GM12878 (cell line): Measurements from ENCODE around the gene ZMIZ1. TPM values are rescaled to one million over a fixed set of nuclear protein-coding genes. Genes with fewer than 3 reads are reported as not detected.

ENCODE experiments used
- ATAC-seq: fragments of 200-7000 bp; cut with Tn5 transposase; 3 replicates; pipeline ENCODE4 v1.9.1; 2020; ENCODE audit warnings: mild to moderate bottlenecking, moderate library complexity
- BruUV-seq: library from RNA; stranded (reverse); fragments of 400-500 nt; replicated peaks from 2 replicates; lab custom pipeline; 2021; lab: Mats Ljungman, UMichigan
- CTCF ChIA-PET: fragments of 300-600 bp; sonication (Branson Sonifier 250); formaldehyde crosslinking; extraction: SDS; loops from one replicate; lab custom pipeline; 2021; ENCODE audit warnings: inconsistent platforms; lab: Yijun Ruan, JAX
- POLR2A ChIA-PET: fragments of 350-600 bp; formaldehyde crosslinking; extraction: SDS; loops from one replicate; lab custom pipeline; 2021; ENCODE audit warnings: inconsistent platforms; lab: Charles Lee
- RAD21 ChIA-PET: fragments of 300-600 bp; sonication (Branson Sonifier 250); formaldehyde crosslinking; loops from one replicate; lab custom pipeline; 2023; ENCODE audit warnings: antibody characterized with exemption; ENCODE audit not compliant: unreplicated experiment; lab: Charles Lee
- SMC1A ChIA-PET: fragments of 300-600 bp; sonication (Branson Sonifier 250); formaldehyde crosslinking; loops from one replicate; lab custom pipeline; 2023; ENCODE audit not compliant: unreplicated experiment, uncharacterized antibody; lab: Charles Lee
- DNase-seq: peaks from one replicate; pipeline ENCODE4 v3.0.0-alpha.2; 2011; ENCODE audit warnings: low read depth, low spot score
- FAIRE-seq: peaks from 3 replicates; lab custom pipeline; 2011; peaks lifted over from hg19 to GRCh38; lab: Jason Lieb, UNC
- H2AFZ ChIP-seq: 2 replicates; pipeline ENCODE4 v1.6.0; 2011; ENCODE audit warnings: low read depth, low read length, control low read depth; ENCODE audit not compliant: control insufficient read depth
- H3K27ac ChIP-seq: 2 replicates; pipeline ENCODE4 v1.5.1; 2011; ENCODE audit warnings: control low read depth; ENCODE audit not compliant: control insufficient read depth, insufficient read depth
- H3K27me3 ChIP-seq, 2 experiments: replicated peaks in 1 of 2; 2 replicates each; pipeline versions ENCODE4 v1.6.0 to v1.6.1; 2011; ENCODE audit warnings: low read length in 1 of 2; ENCODE audit not compliant: control insufficient read depth in 2 of 2, insufficient read depth in 2 of 2
- H3K36me3 ChIP-seq, 2 experiments: 2 replicates each; pipeline ENCODE4 v1.5.1; 2011; ENCODE audit warnings: low read length in 1 of 2; ENCODE audit not compliant: control insufficient read depth in 2 of 2, insufficient read depth in 2 of 2
- H3K4me1 ChIP-seq: 2 replicates; pipeline ENCODE4 v1.6.1; 2011; ENCODE audit warnings: mild to moderate bottlenecking, low read length, moderate library complexity, mixed read lengths; ENCODE audit not compliant: control insufficient read depth, insufficient read depth
- H3K4me2 ChIP-seq: 2 replicates; pipeline ENCODE4 v1.6.0; 2011; ENCODE audit warnings: control low read depth; ENCODE audit not compliant: control insufficient read depth, insufficient read depth
- H3K4me3 ChIP-seq: fragments of 200-600 bp; sonication (generic); 2 replicates; pipeline ENCODE4 v1.5.1; 2016
- H3K79me2 ChIP-seq: 2 replicates; pipeline ENCODE4 v1.6.0; 2011; ENCODE audit warnings: low read length; ENCODE audit not compliant: control insufficient read depth, insufficient read depth
- H3K9ac ChIP-seq: 2 replicates; pipeline ENCODE4 v1.8.0; 2011; ENCODE audit warnings: low read length, control low read depth, mixed read lengths; ENCODE audit not compliant: control insufficient read depth, insufficient read depth
- H3K9me3 ChIP-seq: replicated peaks from 3 replicates; pipeline ENCODE4 v1.5.1; 2011; ENCODE audit warnings: mild to moderate bottlenecking, low read length; ENCODE audit not compliant: control insufficient read depth, insufficient read depth
- H4K20me1 ChIP-seq: 2 replicates; pipeline ENCODE4 v1.6.0; 2011; ENCODE audit not compliant: control insufficient read depth, insufficient read depth
- CEBPB ChIP-seq, 2 experiments: fragments of 150-350 bp in 1 of 2; IDR thresholded peaks; 2 replicates each; pipeline ENCODE4 v1.6.1; 2012 to 2014; ENCODE audit warnings: low read depth in 2 of 2, low read length in 2 of 2, borderline replicate concordance in 1 of 2, inconsistent platforms in 1 of 2
- ESRRA ChIP-seq: IDR thresholded peaks from 2 replicates; pipeline ENCODE4 v1.6.1; 2012; ENCODE audit warnings: mild to moderate bottlenecking, low read length, improper control_type of control experiment
- LARP7 ChIP-seq: fragments of 450-650 bp; IDR thresholded peaks from 2 replicates; pipeline ENCODE4 v1.6.1; 2017; ENCODE audit warnings: mild to moderate bottlenecking
- MEF2B ChIP-seq: fragments of 450-650 bp; IDR thresholded peaks from 2 replicates; pipeline ENCODE4 v1.6.1; 2018; ENCODE audit warnings: mild to moderate bottlenecking, moderate library complexity; ENCODE audit not compliant: partially characterized antibody, poor library complexity, severe bottlenecking
- MYB ChIP-seq: fragments of 150-350 bp; IDR thresholded peaks from 2 replicates; pipeline ENCODE4 v1.6.1; 2014; ENCODE audit warnings: mild to moderate bottlenecking, low read depth, low read length, borderline replicate concordance
- POLR2A ChIP-seq: IDR thresholded peaks from 2 replicates; pipeline ENCODE4 v1.6.1; 2011; ENCODE audit warnings: low read depth, mild to moderate bottlenecking, low read length
- SP1 ChIP-seq: IDR thresholded peaks from one replicate; pipeline ENCODE4 v1.6.1; 2011; ENCODE audit warnings: low read depth, low read length
- STAT1 ChIP-seq: fragments of 450-650 bp; conservative IDR thresholded peaks from 2 replicates; pipeline ENCODE4 v1.6.1; 2014; ENCODE audit warnings: antibody characterized with exemption, mild to moderate bottlenecking
- WGBS: methylation state at CpG from one replicate; pipeline ENCODE4 v1.1.6; 2016; ENCODE audit warnings: low lambda C conversion rate; ENCODE audit not compliant: insufficient replicate concordance, insufficient coverage; ENCODE audit errors: missing lambda C conversion rate; 5-methylcytosine and 5-hydroxymethylcytosine counted together
- in situ Hi-C: fragments of 300-500 bp; cut with MboI; formaldehyde crosslinking; loops from 9 replicates; pipeline ENCODE4 v1.14.3; 2018; ENCODE audit warnings: mixed read lengths
- intact Hi-C: fragments of 100-400 bp; cut with micrococcal nuclease; formaldehyde crosslinking; loops from one replicate; pipeline ENCODE4 v1.14.2; 2022; ENCODE audit not compliant: unreplicated experiment
- polyA plus RNA-seq, 11 experiments: library from polyadenylated mRNA; depleted of rRNA in 4 of 11; unstranded in 6 of 11; stranded (reverse) in 5 of 11; fragments of >200 nt; fragmentation: Nextera tagmentation in 4 of 11; fragmentation: Illumina TruSeq in 1 of 11; extraction: Ambion mirVana in 4 of 11; extraction: Trizol in 1 of 11; gene quantifications; 1 replicate in 1 of 11; 2 replicates in 10 of 11; pipeline versions ENCODE4 v1.2.1 to v1.2.3, GENCODE V29; 2011 to 2016; ENCODE audit warnings: inconsistent platforms in 2 of 11, missing spikeins in 2 of 11, low read depth in 1 of 11
- total RNA-seq, 4 experiments: library from RNA; depleted of rRNA in 3 of 4; stranded (reverse); fragments of >200 nt in 3 of 4; fragmentation: Illumina TruSeq in 1 of 4; extraction: Trizol in 1 of 4; gene quantifications; 2 replicates each; pipeline versions ENCODE4 v1.2.1 to v1.2.3, GENCODE V29; 2013 to 2021
- TF ChIP-seq, protein P1 (sequence below): fragments of 150-350 bp; IDR thresholded peaks from 2 replicates; pipeline ENCODE4 v1.6.1; 2014; ENCODE audit warnings: mild to moderate bottlenecking, low read depth, low read length
- TF ChIP-seq, protein P2 (sequence below): fragments of 450-650 bp; conservative IDR thresholded peaks from 2 replicates; pipeline ENCODE4 v1.6.1; 2017; ENCODE audit warnings: mild to moderate bottlenecking, moderate library complexity
- TF ChIP-seq, protein P3 (sequence below): fragments of 450-650 bp; IDR thresholded peaks from 2 replicates; pipeline ENCODE4 v1.6.1; 2014; ENCODE audit warnings: mild to moderate bottlenecking

The ZMIZ1 gene
- total and polyA plus RNA-seq, 10 of the 15 experiments (the other 5 are each of a cell fraction or from before 2014, with no cell fraction given) = 3.1 to 82.3 (median 14.9) TPM

DNA sequence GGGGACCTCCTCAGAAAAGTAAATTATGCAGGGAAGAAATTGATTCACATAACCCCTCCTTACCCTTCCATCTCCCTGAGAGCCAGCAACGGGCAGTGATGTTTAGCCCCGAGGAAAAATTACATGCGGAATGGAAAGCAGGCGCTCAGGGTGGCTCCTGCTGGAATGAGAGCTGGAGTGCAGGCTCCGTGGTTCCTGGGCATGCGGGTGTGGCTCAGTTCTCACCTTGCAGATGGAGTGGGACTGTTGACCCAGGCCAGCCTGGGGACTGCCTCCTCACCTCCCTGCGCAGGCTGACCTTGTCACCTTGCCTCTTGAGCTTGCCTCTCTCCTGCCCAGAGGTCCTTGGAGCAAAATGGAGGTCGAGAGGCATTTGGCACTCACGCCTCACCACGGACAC lies 195.2 kb downstream of the ZMIZ1 start (continued):
- TF ChIP-seq, protein P1, sequence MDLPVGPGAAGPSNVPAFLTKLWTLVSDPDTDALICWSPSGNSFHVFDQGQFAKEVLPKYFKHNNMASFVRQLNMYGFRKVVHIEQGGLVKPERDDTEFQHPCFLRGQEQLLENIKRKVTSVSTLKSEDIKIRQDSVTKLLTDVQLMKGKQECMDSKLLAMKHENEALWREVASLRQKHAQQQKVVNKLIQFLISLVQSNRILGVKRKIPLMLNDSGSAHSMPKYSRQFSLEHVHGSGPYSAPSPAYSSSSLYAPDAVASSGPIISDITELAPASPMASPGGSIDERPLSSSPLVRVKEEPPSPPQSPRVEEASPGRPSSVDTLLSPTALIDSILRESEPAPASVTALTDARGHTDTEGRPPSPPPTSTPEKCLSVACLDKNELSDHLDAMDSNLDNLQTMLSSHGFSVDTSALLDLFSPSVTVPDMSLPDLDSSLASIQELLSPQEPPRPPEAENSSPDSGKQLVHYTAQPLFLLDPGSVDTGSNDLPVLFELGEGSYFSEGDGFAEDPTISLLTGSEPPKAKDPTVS = no peak
- TF ChIP-seq, protein P2, sequence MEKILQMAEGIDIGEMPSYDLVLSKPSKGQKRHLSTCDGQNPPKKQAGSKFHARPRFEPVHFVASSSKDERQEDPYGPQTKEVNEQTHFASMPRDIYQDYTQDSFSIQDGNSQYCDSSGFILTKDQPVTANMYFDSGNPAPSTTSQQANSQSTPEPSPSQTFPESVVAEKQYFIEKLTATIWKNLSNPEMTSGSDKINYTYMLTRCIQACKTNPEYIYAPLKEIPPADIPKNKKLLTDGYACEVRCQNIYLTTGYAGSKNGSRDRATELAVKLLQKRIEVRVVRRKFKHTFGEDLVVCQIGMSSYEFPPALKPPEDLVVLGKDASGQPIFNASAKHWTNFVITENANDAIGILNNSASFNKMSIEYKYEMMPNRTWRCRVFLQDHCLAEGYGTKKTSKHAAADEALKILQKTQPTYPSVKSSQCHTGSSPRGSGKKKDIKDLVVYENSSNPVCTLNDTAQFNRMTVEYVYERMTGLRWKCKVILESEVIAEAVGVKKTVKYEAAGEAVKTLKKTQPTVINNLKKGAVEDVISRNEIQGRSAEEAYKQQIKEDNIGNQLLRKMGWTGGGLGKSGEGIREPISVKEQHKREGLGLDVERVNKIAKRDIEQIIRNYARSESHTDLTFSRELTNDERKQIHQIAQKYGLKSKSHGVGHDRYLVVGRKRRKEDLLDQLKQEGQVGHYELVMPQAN = no peak
- no peak for TF ChIP-seq SP1
- no peak for TF ChIP-seq STAT1
- no peak for TF ChIP-seq CEBPB (IDR thresholded peaks at IDR 0.05; ENCODE audit: borderline replicate concordance in 1 of 2, low read depth in 2 of 2, low read length in 2 of 2)
- TF ChIP-seq, protein P3, sequence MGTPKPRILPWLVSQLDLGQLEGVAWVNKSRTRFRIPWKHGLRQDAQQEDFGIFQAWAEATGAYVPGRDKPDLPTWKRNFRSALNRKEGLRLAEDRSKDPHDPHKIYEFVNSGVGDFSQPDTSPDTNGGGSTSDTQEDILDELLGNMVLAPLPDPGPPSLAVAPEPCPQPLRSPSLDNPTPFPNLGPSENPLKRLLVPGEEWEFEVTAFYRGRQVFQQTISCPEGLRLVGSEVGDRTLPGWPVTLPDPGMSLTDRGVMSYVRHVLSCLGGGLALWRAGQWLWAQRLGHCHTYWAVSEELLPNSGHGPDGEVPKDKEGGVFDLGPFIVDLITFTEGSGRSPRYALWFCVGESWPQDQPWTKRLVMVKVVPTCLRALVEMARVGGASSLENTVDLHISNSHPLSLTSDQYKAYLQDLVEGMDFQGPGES = no peak
- TF ChIP-seq MYB = no peak

DNA sequence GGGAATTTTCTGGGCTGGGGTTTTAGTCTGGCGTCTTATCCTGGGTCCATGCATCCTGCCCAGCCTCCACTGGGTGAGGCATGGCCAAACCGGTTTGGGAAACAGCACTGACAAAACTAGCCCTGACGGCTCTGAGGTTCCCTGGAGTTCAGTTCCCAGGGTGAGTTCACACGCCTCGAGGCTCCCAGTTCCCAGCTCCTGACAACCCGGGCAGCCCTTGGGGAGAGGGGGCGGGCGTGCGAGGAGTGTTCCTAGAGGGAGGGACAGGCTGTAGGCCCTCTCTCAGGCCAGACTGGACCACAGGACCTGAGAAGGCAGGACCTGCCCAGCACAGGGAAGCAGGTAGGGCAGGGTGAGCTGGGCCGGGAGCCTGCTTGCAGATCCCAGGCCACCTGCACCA lies 196.2 kb downstream of the ZMIZ1 start:
- Histone ChIP-seq H4K20me1 (peaks cover 10% of the 10 kb centered on the region; the same call in 1 of the 2 replicates), H2AFZ (no peak overlapping the region)
- CTCF ChIA-PET = interaction anchor here (1.0 to 5.6 kb wide), 2 partner anchors 17 to 36 kb away, joined by 3 to 42 read pairs; no protein-coding TSS in a partner anchor
- FAIRE-seq = no peak
- no TSS peak for BruUV-seq
- 0 out of 2 replicates have a peak, but pooled peaks have one; percentile 9 for TF ChIP-seq POLR2A
- TF ChIP-seq LARP7 = no peak
- peak; percentile 43 for TF ChIP-seq MEF2B
- no peak for TF ChIP-seq ESRRA
- TF ChIP-seq, all 136 proteins: peak for 2
- H3K4me1 ChIP-seq = peaks cover 71% of the 10 kb centered on the region
- POLR2A ChIA-PET = interaction anchor here (0.7 to 1.0 kb wide), 3 partner anchors 47 to 103 kb away, joined by 3 to 4 read pairs (median 3); no protein-coding TSS in a partner anchor
- ATAC-seq (no peak), DNase-seq (no peak)
- peaks cover 96% of the 10 kb centered on the region for H3K79me2 ChIP-seq
- RAD21 ChIA-PET = interaction anchor here (1.0 to 4.5 kb wide), 3 partner anchors 12 to 20 kb away, joined by 3 to 48 read pairs (median 8); no protein-coding TSS in a partner anchor
- SMC1A ChIA-PET = interaction anchor here (1.3 to 12.1 kb wide), 4 partner anchors 17 to 36 kb away, joined by 3 to 114 read pairs (median 10); no protein-coding TSS in a partner anchor
- 69% methylated on average over 9 of the region's 10 CpGs for WGBS
- no peaks in the 10 kb centered on the region for H3K9me3 ChIP-seq
- H3K4me2 ChIP-seq = no peak overlapping the region
- no peak overlapping the region for H3K9ac ChIP-seq
- intact Hi-C loops (no loop called here), in situ Hi-C loops (no loop called here)
- H3K36me3 ChIP-seq = peaks cover 11 to 30% of the 10 kb centered on the region in 2 experiments
- H3K27ac ChIP-seq = peak overlapping the region; percentile 20; the same call in 1 of the 2 replicates
- H3K4me3 ChIP-seq = no peak overlapping the region
- H3K27me3 ChIP-seq = no peaks in the 10 kb centered on the region
